Measurements from ENCODE around the gene HARBI1. TPM values are rescaled to one million over a fixed set of nuclear protein-coding genes. Genes with fewer than 3 reads are reported as not detected.

Gene HARBI1
- total RNA-seq, 1 experiment from 2014 or later = 4.4 TPM

GRCh38 chr11:46615756-46616155 is 1.3 kb downstream of the HARBI1 start (continued):
- no peak for TF ChIP-seq ATF2 (CRISPR knock-in tag; IDR thresholded peaks at IDR 0.05; ENCODE audit: borderline replicate concordance, low read depth)
- no peak for TF ChIP-seq ZNF219 (CRISPR knock-in tag; IDR thresholded peaks at IDR 0.05; ENCODE audit: borderline replicate concordance)
- TF ChIP-seq ZNF317 (CRISPR knock-in tag; IDR thresholded peaks at IDR 0.05; ENCODE audit: borderline replicate concordance, low read depth) = no peak
- TF ChIP-seq E2F4 (CRISPR knock-in tag; IDR thresholded peaks at IDR 0.05; ENCODE audit: borderline replicate concordance, low read depth) = no peak
- no peak for TF ChIP-seq ZBTB21 (CRISPR knock-in tag; IDR thresholded peaks at IDR 0.05; ENCODE audit: borderline replicate concordance)
- TF ChIP-seq CREM (CRISPR knock-in tag; IDR thresholded peaks at IDR 0.05) = no peak
- TF ChIP-seq ZMAT4 (CRISPR knock-in tag; IDR thresholded peaks at IDR 0.05) = no peak
- no peak for TF ChIP-seq MYBL2 (CRISPR knock-in tag; IDR thresholded peaks at IDR 0.05)
- no peak for TF ChIP-seq ZNF121 (CRISPR knock-in tag; IDR thresholded peaks at IDR 0.05)

DNA sequence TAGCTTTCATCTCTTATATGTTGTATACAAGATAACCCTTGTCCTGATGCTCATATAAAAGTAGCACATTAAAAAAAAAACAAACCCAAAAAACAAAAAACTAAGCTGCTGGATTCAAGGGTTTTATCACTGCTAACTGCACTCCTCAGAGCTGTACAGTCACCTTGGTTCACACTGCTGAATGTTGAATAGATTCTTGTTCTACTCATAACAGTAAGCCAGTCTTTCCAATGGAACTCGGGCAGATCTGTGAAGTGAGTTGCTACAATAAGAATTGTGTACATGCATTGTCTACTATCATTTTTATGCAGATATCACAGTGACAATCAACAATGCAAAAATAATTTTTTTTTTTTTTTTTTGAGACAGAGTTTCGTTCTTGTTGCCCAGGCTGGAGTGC is 4.7 kb downstream of the HARBI1 start:
- POLR2A ChIA-PET = interaction anchor here (0.7 kb wide), 1 partner anchor 160 kb away, joined by 5 read pairs; no protein-coding TSS in a partner anchor
- H3K36me3 Mint-ChIP-seq = no peaks in the 10 kb centered on the region
- no peaks in the 10 kb centered on the region for H3K9me3 Mint-ChIP-seq
- no peaks in the 10 kb centered on the region for H3K27me3 Mint-ChIP-seq (ENCODE audit: low read depth)
- ATAC-seq (no peak), DNase-seq (ENCODE audit: low spot score) (no peak)
- no peak overlapping the region for H3K27ac Mint-ChIP-seq
- CTCF ChIA-PET = interaction anchor here (0.9 to 1.9 kb wide), 4 partner anchors 18 to 220 kb away, joined by 3 to 6 read pairs (median 5); partner anchors contain the start of genes AMBRA1 and CHRM4
- H3K4me1 Mint-ChIP-seq = peaks cover 11% of the 10 kb centered on the region
- no peak overlapping the region for H3K4me3 Mint-ChIP-seq
- TF ChIP-seq, protein P1, sequence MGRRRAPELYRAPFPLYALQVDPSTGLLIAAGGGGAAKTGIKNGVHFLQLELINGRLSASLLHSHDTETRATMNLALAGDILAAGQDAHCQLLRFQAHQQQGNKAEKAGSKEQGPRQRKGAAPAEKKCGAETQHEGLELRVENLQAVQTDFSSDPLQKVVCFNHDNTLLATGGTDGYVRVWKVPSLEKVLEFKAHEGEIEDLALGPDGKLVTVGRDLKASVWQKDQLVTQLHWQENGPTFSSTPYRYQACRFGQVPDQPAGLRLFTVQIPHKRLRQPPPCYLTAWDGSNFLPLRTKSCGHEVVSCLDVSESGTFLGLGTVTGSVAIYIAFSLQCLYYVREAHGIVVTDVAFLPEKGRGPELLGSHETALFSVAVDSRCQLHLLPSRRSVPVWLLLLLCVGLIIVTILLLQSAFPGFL (CRISPR knock-in tag; IDR thresholded peaks at IDR 0.05; ENCODE audit: borderline replicate concordance) = no peak
- TF ChIP-seq NFATC4 (CRISPR knock-in tag; IDR thresholded peaks at IDR 0.05) (no peak), ZNF317 (CRISPR knock-in tag; IDR thresholded peaks at IDR 0.05; ENCODE audit: borderline replicate concordance, low read depth) (no peak), FOXP1 (CRISPR knock-in tag; IDR thresholded peaks at IDR 0.05; ENCODE audit: borderline replicate concordance) (no peak), SOX15 (CRISPR knock-in tag; IDR thresholded peaks at IDR 0.05) (no peak), PRRX2 (CRISPR knock-in tag; IDR thresholded peaks at IDR 0.05) (no peak), OVOL2 (CRISPR knock-in tag; IDR thresholded peaks at IDR 0.05; ENCODE audit: borderline replicate concordance) (no peak), HMGA2 (CRISPR knock-in tag; IDR thresholded peaks at IDR 0.05) (no peak), GABPB1 (CRISPR knock-in tag; IDR thresholded peaks at IDR 0.05) (no peak), HMGXB4 (CRISPR knock-in tag; IDR thresholded peaks at IDR 0.05) (no peak)
- TF ChIP-seq, protein P2, sequence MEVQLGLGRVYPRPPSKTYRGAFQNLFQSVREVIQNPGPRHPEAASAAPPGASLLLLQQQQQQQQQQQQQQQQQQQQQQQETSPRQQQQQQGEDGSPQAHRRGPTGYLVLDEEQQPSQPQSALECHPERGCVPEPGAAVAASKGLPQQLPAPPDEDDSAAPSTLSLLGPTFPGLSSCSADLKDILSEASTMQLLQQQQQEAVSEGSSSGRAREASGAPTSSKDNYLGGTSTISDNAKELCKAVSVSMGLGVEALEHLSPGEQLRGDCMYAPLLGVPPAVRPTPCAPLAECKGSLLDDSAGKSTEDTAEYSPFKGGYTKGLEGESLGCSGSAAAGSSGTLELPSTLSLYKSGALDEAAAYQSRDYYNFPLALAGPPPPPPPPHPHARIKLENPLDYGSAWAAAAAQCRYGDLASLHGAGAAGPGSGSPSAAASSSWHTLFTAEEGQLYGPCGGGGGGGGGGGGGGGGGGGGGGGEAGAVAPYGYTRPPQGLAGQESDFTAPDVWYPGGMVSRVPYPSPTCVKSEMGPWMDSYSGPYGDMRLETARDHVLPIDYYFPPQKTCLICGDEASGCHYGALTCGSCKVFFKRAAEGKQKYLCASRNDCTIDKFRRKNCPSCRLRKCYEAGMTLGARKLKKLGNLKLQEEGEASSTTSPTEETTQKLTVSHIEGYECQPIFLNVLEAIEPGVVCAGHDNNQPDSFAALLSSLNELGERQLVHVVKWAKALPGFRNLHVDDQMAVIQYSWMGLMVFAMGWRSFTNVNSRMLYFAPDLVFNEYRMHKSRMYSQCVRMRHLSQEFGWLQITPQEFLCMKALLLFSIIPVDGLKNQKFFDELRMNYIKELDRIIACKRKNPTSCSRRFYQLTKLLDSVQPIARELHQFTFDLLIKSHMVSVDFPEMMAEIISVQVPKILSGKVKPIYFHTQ (CRISPR knock-in tag; IDR thresholded peaks at IDR 0.05) = no peak
- TF ChIP-seq, protein P3, sequence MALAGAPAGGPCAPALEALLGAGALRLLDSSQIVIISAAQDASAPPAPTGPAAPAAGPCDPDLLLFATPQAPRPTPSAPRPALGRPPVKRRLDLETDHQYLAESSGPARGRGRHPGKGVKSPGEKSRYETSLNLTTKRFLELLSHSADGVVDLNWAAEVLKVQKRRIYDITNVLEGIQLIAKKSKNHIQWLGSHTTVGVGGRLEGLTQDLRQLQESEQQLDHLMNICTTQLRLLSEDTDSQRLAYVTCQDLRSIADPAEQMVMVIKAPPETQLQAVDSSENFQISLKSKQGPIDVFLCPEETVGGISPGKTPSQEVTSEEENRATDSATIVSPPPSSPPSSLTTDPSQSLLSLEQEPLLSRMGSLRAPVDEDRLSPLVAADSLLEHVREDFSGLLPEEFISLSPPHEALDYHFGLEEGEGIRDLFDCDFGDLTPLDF (CRISPR knock-in tag; IDR thresholded peaks at IDR 0.05) = no peak
- TF ChIP-seq, protein P4, sequence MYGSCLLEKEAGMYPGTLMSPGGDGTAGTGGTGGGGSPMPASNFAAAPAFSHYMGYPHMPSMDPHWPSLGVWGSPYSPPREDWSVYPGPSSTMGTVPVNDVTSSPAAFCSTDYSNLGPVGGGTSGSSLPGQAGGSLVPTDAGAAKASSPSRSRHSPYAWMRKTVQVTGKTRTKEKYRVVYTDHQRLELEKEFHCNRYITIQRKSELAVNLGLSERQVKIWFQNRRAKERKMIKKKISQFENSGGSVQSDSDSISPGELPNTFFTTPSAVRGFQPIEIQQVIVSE (CRISPR knock-in tag; IDR thresholded peaks at IDR 0.05; ENCODE audit: borderline replicate concordance) = no peak
- TF ChIP-seq, protein P5, sequence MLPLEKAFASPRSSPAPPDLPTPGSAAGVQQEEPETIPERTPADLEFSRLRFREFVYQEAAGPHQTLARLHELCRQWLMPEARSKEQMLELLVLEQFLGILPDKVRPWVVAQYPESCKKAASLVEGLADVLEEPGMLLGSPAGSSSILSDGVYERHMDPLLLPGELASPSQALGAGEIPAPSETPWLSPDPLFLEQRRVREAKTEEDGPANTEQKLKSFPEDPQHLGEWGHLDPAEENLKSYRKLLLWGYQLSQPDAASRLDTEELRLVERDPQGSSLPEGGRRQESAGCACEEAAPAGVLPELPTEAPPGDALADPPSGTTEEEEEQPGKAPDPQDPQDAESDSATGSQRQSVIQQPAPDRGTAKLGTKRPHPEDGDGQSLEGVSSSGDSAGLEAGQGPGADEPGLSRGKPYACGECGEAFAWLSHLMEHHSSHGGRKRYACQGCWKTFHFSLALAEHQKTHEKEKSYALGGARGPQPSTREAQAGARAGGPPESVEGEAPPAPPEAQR (CRISPR knock-in tag; IDR thresholded peaks at IDR 0.05) = no peak
- TF ChIP-seq, protein P6, sequence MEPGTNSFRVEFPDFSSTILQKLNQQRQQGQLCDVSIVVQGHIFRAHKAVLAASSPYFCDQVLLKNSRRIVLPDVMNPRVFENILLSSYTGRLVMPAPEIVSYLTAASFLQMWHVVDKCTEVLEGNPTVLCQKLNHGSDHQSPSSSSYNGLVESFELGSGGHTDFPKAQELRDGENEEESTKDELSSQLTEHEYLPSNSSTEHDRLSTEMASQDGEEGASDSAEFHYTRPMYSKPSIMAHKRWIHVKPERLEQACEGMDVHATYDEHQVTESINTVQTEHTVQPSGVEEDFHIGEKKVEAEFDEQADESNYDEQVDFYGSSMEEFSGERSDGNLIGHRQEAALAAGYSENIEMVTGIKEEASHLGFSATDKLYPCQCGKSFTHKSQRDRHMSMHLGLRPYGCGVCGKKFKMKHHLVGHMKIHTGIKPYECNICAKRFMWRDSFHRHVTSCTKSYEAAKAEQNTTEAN (CRISPR knock-in tag; IDR thresholded peaks at IDR 0.05) = no peak
